Osteoblast (primary cell): ENCODE results near the gene GOSR2. TPM values are rescaled to one million over a fixed set of nuclear protein-coding genes. Genes with fewer than 3 reads are reported as not detected.

Source experiments
- DNase-seq: peaks from one replicate; pipeline ENCODE4 v3.0.0; 2011; ENCODE audit warnings: low spot score, mixed read lengths; ENCODE audit not compliant: insufficient read length; ENCODE audit errors: missing footprints
- H2AFZ ChIP-seq: 2 replicates; pipeline ENCODE4 v1.6.0; 2011; ENCODE audit warnings: mild to moderate bottlenecking, low read length
- H3K27ac ChIP-seq: 2 replicates; pipeline ENCODE4 v1.5.1; 2011; ENCODE audit warnings: mild to moderate bottlenecking, low read depth, low read length, moderate library complexity
- H3K27me3 ChIP-seq: 2 replicates; pipeline ENCODE4 v1.6.0; 2012; ENCODE audit warnings: mild to moderate bottlenecking, control low read depth, inconsistent platforms, low read length, moderate library complexity; ENCODE audit not compliant: insufficient read depth
- H3K36me3 ChIP-seq: 2 replicates; pipeline ENCODE4 v1.5.1; 2011; ENCODE audit warnings: mild to moderate bottlenecking, low read length, control low read depth, moderate library complexity; ENCODE audit not compliant: insufficient read depth
- H3K4me1 ChIP-seq: 2 replicates; pipeline ENCODE4 v1.5.1; 2011; ENCODE audit warnings: mild to moderate bottlenecking, low read length, control low read depth, moderate library complexity; ENCODE audit not compliant: insufficient read depth
- H3K4me2 ChIP-seq: 2 replicates; pipeline ENCODE4 v1.6.0; 2011; ENCODE audit warnings: mild to moderate bottlenecking, low read length; ENCODE audit not compliant: insufficient read depth
- H3K4me3 ChIP-seq: fragments of 200-600 bp; sonication (generic); 3 replicates; pipeline ENCODE4 v1.5.1; 2012; ENCODE audit warnings: mild to moderate bottlenecking, low read length, inconsistent platforms; ENCODE audit not compliant: insufficient read depth
- H3K79me2 ChIP-seq: 2 replicates; pipeline ENCODE4 v1.6.0; 2012; ENCODE audit warnings: mild to moderate bottlenecking, low read length, control low read depth, inconsistent platforms; ENCODE audit not compliant: insufficient read depth
- H3K9me3 ChIP-seq: 2 replicates; pipeline ENCODE4 v1.5.1; 2011; ENCODE audit warnings: low read depth, low read length, control low read depth
- H4K20me1 ChIP-seq: 2 replicates; pipeline ENCODE4 v1.6.0; 2012; ENCODE audit warnings: mild to moderate bottlenecking, low read length, control low read depth; ENCODE audit not compliant: insufficient read depth
- CTCF ChIP-seq: IDR thresholded peaks from 2 replicates; pipeline ENCODE4 v1.5.1; 2011; ENCODE audit warnings: mild to moderate bottlenecking, low read depth, low read length, moderate library complexity; ENCODE audit errors: extremely low read depth
- total RNA-seq: library from RNA; depleted of rRNA; stranded (reverse); fragments of >200 nt; gene quantifications from 2 replicates; pipeline ENCODE4 v1.2.3, GENCODE V29; 2012

GOSR2 gene
- total RNA-seq, 1 donor = 44.9 TPM

- Histone ChIP-seq H3K4me2 (no peak overlapping the region), H3K4me1 (no peaks in the 10 kb centered on the region), H3K27ac (no peak overlapping the region), H3K79me2 (no peaks in the 10 kb centered on the region), H2AFZ (no peak overlapping the region), H4K20me1 (no peaks in the 10 kb centered on the region), H3K9me3 (no peaks in the 10 kb centered on the region), H3K27me3 (peaks cover 38% of the 10 kb centered on the region), H3K4me3 (no peak overlapping the region), H3K36me3 (no peaks in the 10 kb centered on the region)
- TF ChIP-seq CTCF = no peak
- DNase-seq = no peak
These were observed 12.6 kb upstream of the GOSR2 start for GRCh38 chr17:46910179-46910927.

GRCh38 chr17:46911311-46911710 is 11.6 kb upstream of the GOSR2 start:
- TF ChIP-seq CTCF = no peak
- no peak overlapping the region for H2AFZ ChIP-seq
- no peaks in the 10 kb centered on the region for H3K4me1 ChIP-seq
- H4K20me1 ChIP-seq = no peaks in the 10 kb centered on the region
- H3K79me2 ChIP-seq = no peaks in the 10 kb centered on the region
- peaks cover 38% of the 10 kb centered on the region for H3K27me3 ChIP-seq
- DNase-seq = no peak
- no peaks in the 10 kb centered on the region for H3K9me3 ChIP-seq
- H3K4me3 ChIP-seq = no peak overlapping the region
- no peak overlapping the region for H3K27ac ChIP-seq
- H3K36me3 ChIP-seq = no peaks in the 10 kb centered on the region
- no peak overlapping the region for H3K4me2 ChIP-seq

GRCh38 chr17:46915596-46915995 is 7.4 kb upstream of the GOSR2 start:
- Histone ChIP-seq H3K36me3 (no peaks in the 10 kb centered on the region), H3K27ac (no peak overlapping the region), H4K20me1 (no peaks in the 10 kb centered on the region), H3K79me2 (no peaks in the 10 kb centered on the region), H3K4me2 (no peak overlapping the region), H3K4me3 (no peak overlapping the region), H3K4me1 (no peaks in the 10 kb centered on the region), H3K27me3 (peaks cover 22% of the 10 kb centered on the region), H2AFZ (no peak overlapping the region), H3K9me3 (no peaks in the 10 kb centered on the region)
- no peak for DNase-seq
- no peak for TF ChIP-seq CTCF

- H3K79me2 ChIP-seq = no peaks in the 10 kb centered on the region
- H3K27ac ChIP-seq = no peak overlapping the region
- DNase-seq = no peak
- no peaks in the 10 kb centered on the region for H4K20me1 ChIP-seq
- H3K4me2 ChIP-seq = no peak overlapping the region
- no peak overlapping the region for H2AFZ ChIP-seq
- H3K4me3 ChIP-seq = no peak overlapping the region
- no peak for TF ChIP-seq CTCF
- no peaks in the 10 kb centered on the region for H3K36me3 ChIP-seq
- no peaks in the 10 kb centered on the region for H3K9me3 ChIP-seq
- no peaks in the 10 kb centered on the region for H3K4me1 ChIP-seq
- H3K27me3 ChIP-seq = peaks cover 16% of the 10 kb centered on the region
These were observed 6.7 kb upstream of the GOSR2 start for GRCh38 chr17:46916211-46916610.
